ENCODE measurements around the gene TSPAN9.

The TSPAN9 gene

GRCh38 chr12:3205742-3206519 is 128.8 kb downstream of the TSPAN9 start:
- no peak for DNase-seq (ENCODE audit: low spot score)

DNA sequence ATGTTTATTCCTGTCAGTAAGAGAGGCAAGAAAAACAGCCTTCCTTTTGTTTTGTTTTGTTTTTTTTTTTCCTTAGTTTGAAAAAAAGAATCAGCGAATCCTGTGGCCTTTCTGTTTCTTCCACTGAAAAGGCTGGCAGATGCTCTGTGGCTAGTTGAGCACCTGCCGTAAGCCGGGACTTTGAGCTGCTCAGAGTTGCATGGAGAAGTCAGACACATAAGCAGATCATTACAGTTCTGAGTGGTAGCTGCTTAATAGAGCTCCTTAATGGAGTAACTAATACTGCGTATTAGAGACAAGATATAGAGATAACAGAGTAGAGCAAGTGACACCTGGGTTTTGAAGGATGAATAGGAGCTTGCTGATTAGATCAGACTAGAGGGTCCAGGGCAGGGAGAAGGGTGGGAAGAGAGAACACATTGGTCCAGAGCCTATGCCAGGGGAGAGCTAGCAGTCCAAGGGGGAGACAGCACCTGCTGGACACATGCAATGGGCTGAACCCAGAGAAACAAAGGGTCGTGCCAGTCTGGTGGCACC is 129.4 kb downstream of the TSPAN9 start:
- DNase-seq (ENCODE audit: low spot score), result no peak

DNA sequence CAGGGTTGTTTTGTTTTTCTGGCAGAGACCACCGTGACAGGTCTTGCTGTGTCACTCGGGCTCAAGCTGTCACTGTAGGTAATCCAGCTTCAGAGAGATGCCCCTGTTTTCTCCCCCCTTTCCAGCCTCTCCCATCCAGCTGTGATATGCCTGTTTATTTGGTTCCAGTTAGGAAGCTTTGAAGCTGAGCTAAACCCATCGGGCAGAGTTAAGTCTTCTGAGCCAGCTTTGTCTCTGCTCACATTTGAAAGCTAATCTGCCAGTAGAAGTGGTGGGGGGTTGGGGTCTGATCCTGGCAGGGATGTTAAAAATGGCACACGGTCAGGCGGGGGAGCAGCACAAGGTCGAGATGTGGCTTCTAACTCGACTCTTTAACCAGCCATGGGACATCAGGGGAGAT is 130.0 kb downstream of the TSPAN9 start:
- no peak for DNase-seq (ENCODE audit: low spot score)

GRCh38 chr12:3207858-3208257 is 130.7 kb downstream of the TSPAN9 start:
- DNase-seq (ENCODE audit: low spot score), result no peak

- no peak for DNase-seq (ENCODE audit: low spot score)
Observed at GRCh38 chr12:3213188-3213587, 136.0 kb downstream of the TSPAN9 start.

- DNase-seq (ENCODE audit: low spot score), result no peak
Observed at GRCh38 chr12:3213768-3214167, 136.6 kb downstream of the TSPAN9 start.

GRCh38 chr12:3214526-3215365 is 137.6 kb downstream of the TSPAN9 start:
- no peak for DNase-seq (ENCODE audit: low spot score)

DNA sequence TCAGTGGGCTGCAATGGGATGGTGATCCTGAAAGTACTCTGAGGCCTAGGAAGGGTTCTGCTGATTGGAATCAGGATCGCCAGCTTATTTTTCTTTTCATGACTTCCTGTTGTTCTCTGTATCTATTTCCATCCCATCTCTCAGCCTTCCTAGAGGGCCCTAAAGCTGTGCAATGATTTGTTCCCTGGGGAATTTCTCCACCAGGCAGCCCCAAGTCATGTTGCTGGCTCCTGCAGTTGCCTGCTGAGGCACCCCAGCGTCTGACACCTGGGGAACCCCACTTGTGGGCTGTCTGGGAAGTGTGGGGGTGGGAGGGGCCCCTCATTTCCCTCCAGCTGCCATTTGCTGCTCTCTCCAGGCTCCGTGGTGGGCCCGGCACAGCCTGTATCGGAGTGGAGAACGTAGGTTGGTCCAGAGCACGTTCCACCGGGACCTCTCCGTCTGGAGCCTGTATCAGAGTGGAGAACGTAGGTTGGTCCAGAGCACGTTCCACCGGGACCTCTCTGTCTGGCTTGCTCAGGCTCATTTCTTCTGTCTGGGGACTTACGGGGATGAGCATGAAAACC is 138.3 kb downstream of the TSPAN9 start:
- DNase-seq (ENCODE audit: low spot score), result no peak

DNA sequence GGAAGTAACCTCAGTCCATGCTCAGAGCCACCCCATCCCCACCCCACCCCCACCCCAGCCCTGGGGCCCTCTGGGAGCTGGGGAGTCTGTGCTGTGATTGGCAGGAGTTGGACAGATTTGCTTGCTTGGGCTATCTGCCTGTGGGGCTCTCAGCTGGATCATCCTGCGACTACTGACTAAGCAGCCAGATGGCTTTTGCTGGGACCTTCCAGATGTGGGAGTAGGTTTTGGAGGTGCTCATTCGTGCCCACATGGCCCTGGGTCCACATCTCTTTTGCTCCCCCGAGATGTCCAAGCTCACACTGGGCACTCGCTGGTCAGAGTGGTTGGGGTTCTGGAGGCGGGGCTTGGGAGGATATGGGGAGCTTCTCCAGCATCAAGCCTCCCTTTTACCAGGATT is 138.9 kb downstream of the TSPAN9 start:
- DNase-seq (ENCODE audit: low spot score), result no peak

DNA sequence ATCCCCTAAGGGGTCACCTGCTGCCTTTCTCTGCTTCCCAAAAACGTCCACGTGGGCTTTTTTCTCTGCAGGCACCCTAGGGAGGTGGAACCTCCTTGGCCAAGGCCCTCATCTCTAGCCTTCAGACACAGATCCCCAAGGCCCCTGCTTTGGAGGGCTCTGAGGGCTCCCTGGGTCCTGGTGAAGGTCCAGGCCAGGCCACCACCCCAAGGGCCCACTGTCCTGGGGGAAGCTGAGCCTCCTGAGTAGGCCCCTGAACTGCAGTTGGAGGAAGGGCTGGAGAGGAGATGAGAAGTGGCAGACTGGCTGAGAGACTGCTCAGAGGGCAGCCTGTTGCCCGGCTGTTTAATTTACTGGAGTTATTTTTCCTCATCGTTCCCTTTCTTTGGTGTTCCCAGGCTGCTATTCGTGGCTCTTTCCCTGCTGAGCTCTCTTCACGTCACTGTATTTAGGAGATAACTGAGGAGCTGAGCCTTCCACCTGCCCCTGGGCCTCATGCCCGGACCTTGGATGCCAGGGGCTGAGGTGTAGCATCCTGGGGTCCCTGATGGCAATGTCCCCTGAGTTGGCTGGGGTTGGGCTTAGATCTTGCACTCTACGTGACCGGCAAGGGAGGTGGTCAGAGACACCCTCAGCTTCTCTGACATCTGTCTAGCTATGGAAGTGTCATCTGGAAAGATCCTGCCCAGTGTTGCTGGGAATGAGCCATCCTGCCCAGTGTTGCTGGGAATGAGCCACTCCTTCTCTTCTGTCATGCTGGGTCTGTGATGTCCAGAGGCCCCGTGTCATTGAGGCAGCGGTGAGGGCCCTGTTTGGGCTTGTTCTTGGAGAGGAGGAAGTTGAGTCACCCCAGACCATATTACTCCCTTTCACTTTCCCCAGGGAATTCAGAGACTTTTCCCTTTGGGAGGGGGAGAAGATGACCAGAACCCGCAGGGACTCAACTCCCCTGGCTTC is 139.8 kb downstream of the TSPAN9 start:
- DNase-seq (ENCODE audit: low spot score), result no peak

DNA sequence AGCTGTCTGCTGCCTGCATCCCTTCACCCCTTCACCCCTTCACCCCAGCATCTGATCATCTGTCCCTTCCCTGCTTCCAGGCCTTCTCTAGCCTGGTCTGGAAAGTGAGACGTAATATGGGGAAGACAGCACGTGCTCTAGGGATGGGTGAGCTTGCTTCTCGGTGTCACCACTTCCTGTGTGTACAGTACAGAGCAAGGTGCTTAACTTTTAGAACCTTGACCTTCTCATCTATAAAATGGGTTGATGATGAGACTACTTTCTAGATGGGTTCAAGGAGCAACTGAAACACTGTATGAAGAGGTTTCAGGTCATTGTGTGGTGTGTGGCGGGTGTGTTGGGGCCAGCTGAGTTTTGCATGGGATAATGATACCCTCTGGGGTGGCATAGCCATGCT is 140.5 kb downstream of the TSPAN9 start:
- no peak for DNase-seq (ENCODE audit: low spot score)

- no peak for DNase-seq (ENCODE audit: low spot score)
Observed at GRCh38 chr12:3218228-3219171, 141.3 kb downstream of the TSPAN9 start.

GRCh38 chr12:3219233-3219632 is 142.1 kb downstream of the TSPAN9 start:
- no peak for DNase-seq (ENCODE audit: low spot score)

GRCh38 chr12:3220382-3221321 is 143.5 kb downstream of the TSPAN9 start:
- DNase-seq (ENCODE audit: low spot score), result no peak

- no peak for DNase-seq (ENCODE audit: low spot score)
Observed at GRCh38 chr12:3222306-3222705, 145.1 kb downstream of the TSPAN9 start.

GRCh38 chr12:3222979-3223378 is 145.8 kb downstream of the TSPAN9 start:
- no peak for DNase-seq (ENCODE audit: low spot score)

DNA sequence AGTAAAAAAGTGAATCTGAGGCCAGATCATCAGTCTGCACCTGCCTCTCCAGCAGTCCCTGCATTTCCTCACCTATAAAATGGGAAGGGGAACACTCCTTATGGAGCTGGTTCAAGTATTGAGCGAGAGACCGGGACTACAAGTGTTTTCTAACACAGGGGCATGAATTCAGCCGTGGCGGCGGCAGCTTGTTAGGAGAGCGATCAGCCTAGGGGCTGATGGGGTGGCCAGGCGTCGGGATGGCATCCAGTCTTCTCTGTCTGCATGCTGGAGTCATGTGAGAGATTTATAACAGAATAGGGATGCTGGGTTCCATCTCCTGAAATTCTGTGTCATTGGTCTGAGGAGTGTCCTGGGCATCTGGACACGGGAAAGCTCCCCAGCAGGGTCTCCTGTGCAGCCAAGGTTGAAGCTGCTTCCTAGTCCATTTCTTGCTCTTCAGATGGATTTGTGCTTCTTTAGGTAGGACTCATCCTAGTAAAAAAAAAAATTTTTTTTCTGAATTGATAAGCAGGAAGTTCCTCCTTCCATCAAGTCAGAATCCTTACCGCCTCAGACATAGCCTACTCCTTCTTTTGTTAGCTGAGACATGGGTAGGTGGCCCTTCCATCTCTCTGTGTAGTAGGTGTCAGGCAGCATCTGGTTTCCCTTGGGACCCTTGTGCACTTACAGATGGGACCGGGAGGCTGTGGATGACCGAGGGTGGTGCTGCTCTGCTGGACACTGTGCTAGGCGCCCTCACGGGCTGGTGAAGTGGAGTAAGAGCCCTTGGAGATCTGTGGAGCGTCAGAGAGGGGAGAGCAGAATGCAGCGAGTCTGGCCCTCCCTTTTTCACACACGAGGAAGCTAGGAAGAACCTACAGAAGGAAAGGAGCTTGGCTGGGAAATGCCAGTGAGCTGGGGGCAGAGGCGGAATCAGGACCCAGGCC is 146.7 kb downstream of the TSPAN9 start:
- no peak for DNase-seq (ENCODE audit: low spot score)

- DNase-seq (ENCODE audit: low spot score), result no peak
Observed at GRCh38 chr12:3224530-3224903, 147.3 kb downstream of the TSPAN9 start.
